PC-9 (cell line): ENCODE results near the gene MMP21. TPM values are rescaled to one million over a fixed set of nuclear protein-coding genes. Genes with fewer than 3 reads are reported as not detected.

ENCODE experiments used
- BruUV-seq: library from RNA; stranded (reverse); fragments of 400-500 nt; replicated peaks from 2 replicates; lab custom pipeline; 2021; lab: Mats Ljungman, UMichigan
- CTCF ChIA-PET: fragments of 300-600 bp; sonication (Branson Sonifier 250); formaldehyde crosslinking; loops from one replicate; lab custom pipeline; 2022; ENCODE audit warnings: antibody characterized with exemption; lab: Charles Lee
- POLR2A ChIA-PET: fragments of 300-600 bp; sonication (Branson Sonifier 250); formaldehyde crosslinking; loops from one replicate; lab custom pipeline; 2022; ENCODE audit warnings: antibody characterized with exemption; ENCODE audit not compliant: unreplicated experiment; lab: Charles Lee
- DNase-seq, 2 experiments: peaks; one replicate each; pipeline versions ENCODE4 v3.0.0 to v3.0.0-alpha.2; 2015 to 2022; ENCODE audit warnings: mixed read lengths in 1 of 2
- H2AFZ ChIP-seq: fragments of 200-600 bp; sonication (generic); 2 replicates; pipeline ENCODE4 v1.8.1; 2017; ENCODE audit warnings: antibody characterized with exemption
- H3F3A ChIP-seq: fragments of 200-600 bp; sonication (generic); 2 replicates; pipeline ENCODE4 v1.8.1; 2017; ENCODE audit warnings: antibody characterized with exemption, mild to moderate bottlenecking, low read depth; ENCODE audit not compliant: insufficient read depth
- H3K27ac ChIP-seq: fragments of 200-600 bp; sonication (generic); 2 replicates; pipeline ENCODE4 v1.6.1; 2016; ENCODE audit warnings: mixed run types
- H3K27me3 ChIP-seq: fragments of 200-600 bp; sonication (generic); 2 replicates; pipeline ENCODE4 v1.6.1; 2016; ENCODE audit warnings: low read depth, mixed run types; ENCODE audit not compliant: insufficient read depth
- H3K36me3 ChIP-seq: fragments of 200-600 bp; sonication (generic); 2 replicates; pipeline ENCODE4 v1.6.1; 2016; ENCODE audit warnings: low read depth, mixed run types
- H3K4me1 ChIP-seq: fragments of 200-600 bp; sonication (generic); replicated peaks from 2 replicates; pipeline ENCODE4 v1.6.1; 2016; ENCODE audit warnings: mixed run types; ENCODE audit not compliant: insufficient read depth
- H3K4me2 ChIP-seq: fragments of 200-600 bp; sonication (generic); 2 replicates; pipeline ENCODE4 v1.6.1; 2017; ENCODE audit warnings: mixed run types
- H3K4me3 ChIP-seq: fragments of 200-600 bp; sonication (generic); 2 replicates; pipeline ENCODE4 v1.6.1; 2016; ENCODE audit warnings: mixed run types
- H3K79me2 ChIP-seq: fragments of 200-600 bp; sonication (generic); 2 replicates; pipeline ENCODE4 v1.6.1; 2017; ENCODE audit warnings: low read depth, mixed run types
- H3K9me2 ChIP-seq: fragments of 200-600 bp; sonication (generic); 2 replicates; pipeline ENCODE4 v1.8.1; 2017; ENCODE audit warnings: mild to moderate bottlenecking; ENCODE audit not compliant: insufficient read depth
- H3K9me3 ChIP-seq: fragments of 200-600 bp; sonication (generic); 2 replicates; pipeline ENCODE4 v1.8.1; 2016; ENCODE audit warnings: low read depth; ENCODE audit not compliant: insufficient read depth
- H4K20me1 ChIP-seq: fragments of 200-600 bp; sonication (generic); 2 replicates; pipeline ENCODE4 v1.8.1; 2017; ENCODE audit not compliant: insufficient read depth
- EZH2 ChIP-seq: fragments of 200-600 bp; sonication (generic); IDR thresholded peaks from 2 replicates; pipeline ENCODE4 v1.8.0; 2017; ENCODE audit warnings: antibody characterized with exemption, low read depth
- intact Hi-C: fragments of 100-400 bp; cut with micrococcal nuclease; formaldehyde crosslinking; loops from one replicate; pipeline ENCODE4 v1.10.0; 2022; ENCODE audit not compliant: unreplicated experiment
- total RNA-seq: library from RNA; stranded (reverse); gene quantifications from 2 replicates; pipeline ENCODE4 v1.2.3, GENCODE V29; 2021
- TF ChIP-seq, protein P1 (sequence below): fragments of 200-600 bp; sonication (generic); conservative IDR thresholded peaks from 2 replicates; pipeline ENCODE4 v1.6.1; 2017; ENCODE audit warnings: mixed run types, antibody characterized with exemption, mild to moderate bottlenecking, moderate library complexity

MMP21 gene
- total RNA-seq, 1 experiment from 2014 or later, result not detected

DNA sequence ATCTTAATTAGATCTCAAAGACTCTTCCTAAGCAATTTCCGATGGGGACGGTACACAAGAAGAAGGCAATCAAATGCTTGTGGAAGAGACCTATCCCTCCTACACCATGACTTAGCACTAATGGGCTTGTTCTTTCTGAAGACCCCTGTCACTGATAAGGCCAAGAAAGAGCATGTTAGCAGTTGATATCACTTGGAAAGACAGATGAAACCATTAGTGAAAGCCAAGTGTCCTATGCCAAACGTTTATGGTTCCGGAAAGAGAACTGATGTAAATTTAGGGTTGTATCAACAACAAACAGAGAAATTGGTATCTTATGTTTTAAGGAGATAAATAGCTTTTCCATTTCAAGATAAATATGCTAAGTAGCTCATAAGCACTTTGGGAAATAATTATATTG lies 40.9 kb upstream of the MMP21 start:
- CTCF ChIA-PET, result no interaction called here
- Histone ChIP-seq H3K27ac (no peak overlapping the region), H3F3A (no peaks in the 10 kb centered on the region), H3K36me3 (no peaks in the 10 kb centered on the region), H3K9me3 (no peaks in the 10 kb centered on the region), H3K4me3 (no peak overlapping the region), H3K4me2 (no peak overlapping the region), H3K4me1 (no peaks in the 10 kb centered on the region), H4K20me1 (no peaks in the 10 kb centered on the region), H2AFZ (no peak overlapping the region), H3K79me2 (peaks cover under 1% of the 10 kb centered on the region; the same call in 1 of the 2 replicates), H3K9me2 (no peaks in the 10 kb centered on the region), H3K27me3 (no peaks in the 10 kb centered on the region)
- BruUV-seq, result no TSS peak
- no peak for DNase-seq
- POLR2A ChIA-PET, result no interaction called here
- TF ChIP-seq, protein P1, sequence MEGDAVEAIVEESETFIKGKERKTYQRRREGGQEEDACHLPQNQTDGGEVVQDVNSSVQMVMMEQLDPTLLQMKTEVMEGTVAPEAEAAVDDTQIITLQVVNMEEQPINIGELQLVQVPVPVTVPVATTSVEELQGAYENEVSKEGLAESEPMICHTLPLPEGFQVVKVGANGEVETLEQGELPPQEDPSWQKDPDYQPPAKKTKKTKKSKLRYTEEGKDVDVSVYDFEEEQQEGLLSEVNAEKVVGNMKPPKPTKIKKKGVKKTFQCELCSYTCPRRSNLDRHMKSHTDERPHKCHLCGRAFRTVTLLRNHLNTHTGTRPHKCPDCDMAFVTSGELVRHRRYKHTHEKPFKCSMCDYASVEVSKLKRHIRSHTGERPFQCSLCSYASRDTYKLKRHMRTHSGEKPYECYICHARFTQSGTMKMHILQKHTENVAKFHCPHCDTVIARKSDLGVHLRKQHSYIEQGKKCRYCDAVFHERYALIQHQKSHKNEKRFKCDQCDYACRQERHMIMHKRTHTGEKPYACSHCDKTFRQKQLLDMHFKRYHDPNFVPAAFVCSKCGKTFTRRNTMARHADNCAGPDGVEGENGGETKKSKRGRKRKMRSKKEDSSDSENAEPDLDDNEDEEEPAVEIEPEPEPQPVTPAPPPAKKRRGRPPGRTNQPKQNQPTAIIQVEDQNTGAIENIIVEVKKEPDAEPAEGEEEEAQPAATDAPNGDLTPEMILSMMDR, result no peak
- TF ChIP-seq EZH2, result no peak
- intact Hi-C loops, result no loop called here

DNA sequence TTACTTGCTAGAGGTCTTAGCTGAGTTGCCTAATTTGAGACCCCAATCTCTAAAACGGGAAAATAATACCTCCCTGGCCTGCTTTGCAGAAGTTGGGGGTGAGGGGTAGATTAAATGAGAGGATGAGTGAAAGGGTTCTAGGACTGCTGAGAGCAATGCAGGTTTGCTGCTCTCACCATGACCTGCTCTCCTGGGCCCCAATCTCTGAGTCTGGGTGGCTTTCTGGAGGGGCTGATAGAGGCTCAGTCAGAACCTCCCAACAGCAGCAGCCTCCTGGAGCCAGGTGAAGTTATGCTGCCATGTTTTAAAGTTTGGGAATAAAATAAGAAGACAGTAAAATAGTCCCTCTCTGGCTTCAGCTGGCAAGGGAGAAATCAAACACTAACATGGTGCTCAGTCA lies 40.1 kb upstream of the MMP21 start:
- POLR2A ChIA-PET, result no interaction called here
- Histone ChIP-seq H3K27ac (no peak overlapping the region), H3K4me2 (no peak overlapping the region), H3K9me3 (no peaks in the 10 kb centered on the region), H3K4me3 (no peak overlapping the region), H3K79me2 (no peaks in the 10 kb centered on the region), H3K4me1 (no peaks in the 10 kb centered on the region), H3K27me3 (no peaks in the 10 kb centered on the region), H3K9me2 (no peaks in the 10 kb centered on the region), H2AFZ (no peak overlapping the region), H4K20me1 (no peaks in the 10 kb centered on the region), H3K36me3 (no peaks in the 10 kb centered on the region), H3F3A (no peaks in the 10 kb centered on the region)
- intact Hi-C loops, result no loop called here
- DNase-seq, result no peak
- no TSS peak for BruUV-seq
- TF ChIP-seq, protein P1, result no peak
- TF ChIP-seq EZH2, result no peak
- CTCF ChIA-PET, result no interaction called here

DNA sequence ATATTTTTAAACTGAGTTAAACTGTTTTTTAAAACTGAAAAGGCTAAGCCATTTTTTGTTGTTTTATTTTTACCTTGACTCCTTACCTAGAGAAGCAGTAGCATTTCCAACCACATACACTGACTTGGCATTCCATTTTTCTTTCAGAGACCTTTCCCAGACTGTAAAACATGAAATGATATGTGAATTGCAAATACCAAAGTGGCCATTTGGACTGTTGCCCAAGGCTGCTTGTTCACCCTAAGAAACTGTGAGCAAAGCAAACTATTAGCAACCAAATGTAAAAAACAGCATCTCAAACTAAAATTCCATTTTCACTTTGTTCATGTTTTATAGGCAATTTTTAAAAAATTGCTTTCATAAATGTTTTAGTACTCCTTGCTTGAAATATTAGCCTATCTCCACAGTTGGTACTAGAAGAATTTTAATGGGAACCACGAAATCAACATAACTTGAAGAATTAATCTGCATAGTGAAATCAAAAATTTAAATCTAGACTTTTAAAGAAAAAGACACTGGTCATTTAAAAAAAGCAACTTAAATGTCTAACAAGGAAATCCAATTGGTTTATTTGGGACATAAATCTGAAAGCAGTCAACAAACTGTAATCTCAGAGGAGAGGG lies 36.6 kb upstream of the MMP21 start:
- intact Hi-C loops, result no loop called here
- no TSS peak for BruUV-seq
- no peaks in the 10 kb centered on the region for H3K9me3 ChIP-seq
- POLR2A ChIA-PET, result no interaction called here
- H3K4me2 ChIP-seq, result no peak overlapping the region
- no peak overlapping the region for H3K4me3 ChIP-seq
- no peak overlapping the region for H3K27ac ChIP-seq
- H3F3A ChIP-seq, result no peaks in the 10 kb centered on the region
- CTCF ChIA-PET, result no interaction called here
- peaks cover 8% of the 10 kb centered on the region; the same call in 1 of the 2 replicates for H3K36me3 ChIP-seq
- H2AFZ ChIP-seq, result no peak overlapping the region
- H3K79me2 ChIP-seq, result no peaks in the 10 kb centered on the region
- no peaks in the 10 kb centered on the region for H4K20me1 ChIP-seq
- no peaks in the 10 kb centered on the region for H3K27me3 ChIP-seq
- TF ChIP-seq, protein P1, result no peak
- H3K9me2 ChIP-seq, result no peaks in the 10 kb centered on the region
- H3K4me1 ChIP-seq, result no peaks in the 10 kb centered on the region
- no peak for DNase-seq
